Sigmoid colon (tissue), 7 donors: Measurements from ENCODE around the gene ADAM19. TPM values are rescaled to one million over a fixed set of nuclear protein-coding genes. Genes with fewer than 3 reads are reported as not detected.

ENCODE experiments used
- DNase-seq: peaks from one replicate; pipeline ENCODE4 v3.0.0-alpha.2; 2019
- H3K27ac ChIP-seq, 4 donors: fragments of 200-600 bp; sonication (generic); one replicate each; pipeline ENCODE4 v1.5.1; 2016 to 2019; ENCODE audit warnings: mild to moderate bottlenecking in 1 of 4
- H3K27me3 ChIP-seq, 3 donors: fragments of 200-600 bp; sonication (generic); one replicate each; pipeline ENCODE4 v1.5.1; 2019; ENCODE audit warnings: mild to moderate bottlenecking in 1 of 3
- H3K36me3 ChIP-seq, 4 donors: fragments of 200-600 bp; sonication (generic); one replicate each; pipeline ENCODE4 v1.5.1; 2016 to 2019
- H3K4me1 ChIP-seq, 4 donors: fragments of 200-600 bp; sonication (generic); one replicate each; pipeline ENCODE4 v1.5.1; 2017 to 2019
- H3K4me3 ChIP-seq, 4 donors: fragments of 200-600 bp; sonication (generic); one replicate each; pipeline ENCODE4 v1.5.1; 2017 to 2019; ENCODE audit warnings: mild to moderate bottlenecking in 2 of 4, moderate library complexity in 1 of 4
- H3K9me3 ChIP-seq, 4 donors: fragments of 200-600 bp in 3 of 4; sonication (generic) in 3 of 4; one replicate each; pipeline versions ENCODE4 v1.5.1 to v1.6.1; 2013 to 2019
- EP300 ChIP-seq, 4 donors: sonication (generic); formaldehyde crosslinking; IDR thresholded peaks; one replicate each; pipeline ENCODE4 v1.6.1; 2017; ENCODE audit warnings: antibody characterized with exemption in 4 of 4
- POLR2A ChIP-seq, 2 donors: fragments of 450-650 bp; IDR thresholded peaks; one replicate each; pipeline ENCODE4 v1.6.1; 2016; ENCODE audit warnings: antibody characterized with exemption in 2 of 2, mild to moderate bottlenecking in 2 of 2, moderate library complexity in 2 of 2
- POLR2AphosphoS5 ChIP-seq, 4 donors: sonication (generic); formaldehyde crosslinking; IDR thresholded peaks; one replicate each; pipeline ENCODE4 v1.6.1; 2017; ENCODE audit warnings: antibody characterized with exemption in 4 of 4
- WGBS, 2 donors: extraction: QIAGEN DNeasy Blood & Tissue Kit; methylation state at CpG; one replicate each; pipeline ENCODE4 v1.1.7; 2013; 5-methylcytosine and 5-hydroxymethylcytosine counted together
- intact Hi-C: fragments of 100-400 bp; cut with DNase I; formaldehyde crosslinking; loops from one replicate; pipeline ENCODE4 v1.15.1; 2023
- polyA plus RNA-seq, 3 donors: library from polyadenylated mRNA; stranded (reverse); fragments of 200-250 nt; gene quantifications; one replicate each; pipeline ENCODE4 v1.2.3, GENCODE V29; 2013
- total RNA-seq, 4 donors: library from RNA; depleted of rRNA; stranded (reverse); fragments of >200 nt; gene quantifications; one replicate each; pipeline ENCODE4 v1.1.0, GENCODE V29; 2016
- TF ChIP-seq, protein P1 (sequence below), 4 experiments: fragments of 450-650 bp in 3 of 4; fragments of 200-600 bp in 1 of 4; IDR thresholded peaks; one replicate each; pipeline ENCODE4 v1.5.1; 2016 to 2019; ENCODE audit warnings: antibody characterized with exemption in 4 of 4, mild to moderate bottlenecking in 3 of 4, moderate library complexity in 2 of 4
- donor health status: healthy with polysubstance abuse.
- donor health status: Bipolar disorder and iron deficiency.
- donor health status: healthy.

ADAM19 gene
- total and polyA plus RNA-seq, 7 donors = 1.2 to 53.2 (median 18.8) TPM

DNA sequence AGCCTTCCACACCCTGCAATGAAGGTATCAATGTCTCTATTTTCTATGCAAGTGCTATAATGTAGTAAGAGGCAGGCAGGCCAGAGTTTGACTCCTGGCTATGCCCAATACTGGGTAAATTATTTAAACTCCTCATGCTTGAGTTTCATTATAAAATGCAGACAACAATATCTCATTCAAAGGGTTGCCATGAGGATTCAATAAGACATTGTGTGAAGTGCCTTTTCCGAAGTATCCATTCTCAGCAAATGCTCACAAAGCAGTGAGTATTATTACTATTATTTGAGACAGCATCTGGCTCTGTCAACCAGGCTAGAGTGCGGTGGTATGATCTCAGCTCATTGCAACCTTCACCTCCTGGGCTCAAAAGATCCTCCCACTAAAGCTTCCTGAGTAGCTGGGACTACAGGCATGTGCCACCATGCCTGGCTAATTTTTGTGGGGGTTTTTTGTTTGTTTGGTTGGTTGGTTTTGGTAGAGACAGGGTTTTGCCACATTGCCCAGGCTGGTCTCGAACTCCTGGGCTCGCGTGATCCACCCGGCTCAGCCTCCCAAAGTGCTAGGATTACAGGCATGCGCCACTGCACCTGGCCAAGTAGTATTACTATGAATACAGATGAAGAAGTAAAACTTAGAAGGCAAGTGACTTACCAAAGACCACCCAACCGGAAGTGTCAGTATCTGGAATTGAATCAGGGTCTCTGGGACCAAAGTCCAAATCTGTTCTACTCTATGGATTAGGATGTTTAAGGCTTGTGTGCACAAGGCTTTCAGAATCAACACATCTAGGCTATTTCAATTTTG is 18.8 kb downstream of the ADAM19 start:
- Histone ChIP-seq H3K4me1 (peaks cover 0 to 71% (median 64%) of the 10 kb centered on the region in 4 donors), H3K27me3 (no peaks in the 10 kb centered on the region), H3K27ac (peak overlapping the region; percentile 62 to 95 (median 88)), H3K9me3 (no peaks in the 10 kb centered on the region), H3K36me3 (no peaks in the 10 kb centered on the region), H3K4me3 (no peak overlapping the region)
- TF ChIP-seq POLR2AphosphoS5 (IDR thresholded peaks at IDR 0.05) (no peak), EP300 (IDR thresholded peaks at IDR 0.05) (no peak), POLR2A (IDR thresholded peaks at IDR 0.05) (no peak)
- TF ChIP-seq, protein P1, sequence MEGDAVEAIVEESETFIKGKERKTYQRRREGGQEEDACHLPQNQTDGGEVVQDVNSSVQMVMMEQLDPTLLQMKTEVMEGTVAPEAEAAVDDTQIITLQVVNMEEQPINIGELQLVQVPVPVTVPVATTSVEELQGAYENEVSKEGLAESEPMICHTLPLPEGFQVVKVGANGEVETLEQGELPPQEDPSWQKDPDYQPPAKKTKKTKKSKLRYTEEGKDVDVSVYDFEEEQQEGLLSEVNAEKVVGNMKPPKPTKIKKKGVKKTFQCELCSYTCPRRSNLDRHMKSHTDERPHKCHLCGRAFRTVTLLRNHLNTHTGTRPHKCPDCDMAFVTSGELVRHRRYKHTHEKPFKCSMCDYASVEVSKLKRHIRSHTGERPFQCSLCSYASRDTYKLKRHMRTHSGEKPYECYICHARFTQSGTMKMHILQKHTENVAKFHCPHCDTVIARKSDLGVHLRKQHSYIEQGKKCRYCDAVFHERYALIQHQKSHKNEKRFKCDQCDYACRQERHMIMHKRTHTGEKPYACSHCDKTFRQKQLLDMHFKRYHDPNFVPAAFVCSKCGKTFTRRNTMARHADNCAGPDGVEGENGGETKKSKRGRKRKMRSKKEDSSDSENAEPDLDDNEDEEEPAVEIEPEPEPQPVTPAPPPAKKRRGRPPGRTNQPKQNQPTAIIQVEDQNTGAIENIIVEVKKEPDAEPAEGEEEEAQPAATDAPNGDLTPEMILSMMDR (IDR thresholded peaks at IDR 0.05) = no peak
- no peak for DNase-seq
- 90 to 95% methylated on average over 8 of the region's 8 CpGs for WGBS, 2 donors
- intact Hi-C loops = no loop called here

DNA sequence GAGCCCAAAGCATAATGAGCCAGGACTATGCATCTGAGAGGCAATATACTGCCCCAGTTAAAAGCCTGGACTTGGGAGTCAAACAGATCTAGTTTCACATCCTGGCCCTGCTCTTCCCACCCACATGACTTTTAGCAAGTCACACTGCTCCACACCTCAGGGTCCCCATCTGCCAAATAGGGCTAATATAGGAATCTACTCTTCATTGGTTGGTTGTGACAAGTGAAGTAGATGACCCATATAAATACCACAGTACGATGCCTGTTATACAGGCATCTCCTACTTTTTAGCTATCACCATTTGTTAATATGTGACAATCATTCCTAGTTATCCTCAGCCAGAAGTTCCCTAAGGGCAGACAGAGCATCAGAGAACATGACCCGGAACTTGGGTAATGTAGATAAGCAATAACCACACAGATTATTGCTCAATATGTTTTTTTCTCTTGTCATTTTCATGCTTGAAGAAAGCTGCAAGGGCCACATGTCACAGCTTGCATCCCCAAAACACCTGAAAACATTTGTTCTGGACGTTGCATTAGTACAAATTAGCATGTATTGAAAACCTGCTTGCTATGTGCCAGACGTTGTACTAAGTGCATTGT is 20.4 kb downstream of the ADAM19 start:
- TF ChIP-seq EP300 (IDR thresholded peaks at IDR 0.05) (no peak), POLR2A (IDR thresholded peaks at IDR 0.05) (no peak), POLR2AphosphoS5 (IDR thresholded peaks at IDR 0.05) (no peak)
- TF ChIP-seq, protein P1 (IDR thresholded peaks at IDR 0.05) = no peak
- Histone ChIP-seq H3K9me3 (no peaks in the 10 kb centered on the region), H3K27me3 (no peaks in the 10 kb centered on the region), H3K4me1 (peaks cover 0 to 67% (median 53%) of the 10 kb centered on the region in 4 donors), H3K4me3 (no peak overlapping the region), H3K27ac (peak overlapping the region; percentile 54 to 95 (median 74)), H3K36me3 (no peaks in the 10 kb centered on the region)
- 67 to 69% methylated on average over 4 of the region's 4 CpGs for WGBS, 2 donors
- DNase-seq = no peak
- intact Hi-C loops = no loop called here

DNA sequence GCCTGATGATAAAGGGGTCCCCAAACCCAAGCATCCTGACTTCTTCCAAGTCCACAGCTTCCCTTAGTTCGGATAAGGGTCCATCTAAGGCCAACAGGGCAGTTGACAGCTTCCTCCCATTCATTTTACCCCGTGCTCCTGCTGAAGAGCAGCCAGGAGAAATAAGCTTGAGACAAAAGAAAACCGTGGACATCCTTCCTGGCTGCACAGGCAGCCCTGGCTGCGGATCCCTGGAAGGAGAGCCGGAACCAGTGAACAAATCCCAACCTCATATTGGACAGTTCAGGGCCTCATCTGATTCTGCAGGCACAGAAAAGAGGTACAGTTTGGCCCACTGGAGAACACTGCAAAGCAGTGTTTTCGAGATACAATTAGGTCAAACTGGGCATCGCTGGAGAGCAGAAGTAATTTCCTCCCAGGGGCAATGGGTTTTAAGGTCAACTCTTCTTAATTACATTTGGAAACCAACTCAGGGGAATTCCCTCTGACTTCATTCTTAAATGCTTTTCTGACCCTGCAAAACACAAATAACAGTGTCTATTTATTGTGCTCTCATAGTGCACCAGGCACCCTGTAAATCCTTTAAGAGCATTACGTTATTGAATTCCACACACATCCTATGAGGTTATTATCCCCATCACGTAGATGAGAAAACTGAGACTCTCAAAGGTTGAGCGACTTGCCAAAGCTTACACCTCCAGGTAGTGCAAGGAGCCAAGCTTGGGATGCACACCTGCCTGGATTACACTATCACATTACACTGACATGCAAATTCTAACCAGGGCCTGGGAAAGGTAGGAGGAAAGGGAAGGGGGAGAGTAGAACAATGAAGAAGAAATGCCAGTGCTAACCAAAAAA is 21.2 kb downstream of the ADAM19 start:
- peak in 1 of 4 donors; percentile 15 for TF ChIP-seq POLR2AphosphoS5 (IDR thresholded peaks at IDR 0.05)
- no peak for TF ChIP-seq POLR2A (IDR thresholded peaks at IDR 0.05)
- intact Hi-C loops = no loop called here
- no peaks in the 10 kb centered on the region for H3K9me3 ChIP-seq
- peaks cover 0 to 69% (median 56%) of the 10 kb centered on the region in 4 donors for H3K4me1 ChIP-seq
- H3K4me3 ChIP-seq = no peak overlapping the region
- H3K27ac ChIP-seq = peak overlapping the region; percentile 54 to 95 (median 74)
- no peak for DNase-seq
- no peaks in the 10 kb centered on the region for H3K27me3 ChIP-seq
- 68 to 77% methylated on average over 10 of the region's 10 CpGs for WGBS, 2 donors
- no peaks in the 10 kb centered on the region for H3K36me3 ChIP-seq

DNA sequence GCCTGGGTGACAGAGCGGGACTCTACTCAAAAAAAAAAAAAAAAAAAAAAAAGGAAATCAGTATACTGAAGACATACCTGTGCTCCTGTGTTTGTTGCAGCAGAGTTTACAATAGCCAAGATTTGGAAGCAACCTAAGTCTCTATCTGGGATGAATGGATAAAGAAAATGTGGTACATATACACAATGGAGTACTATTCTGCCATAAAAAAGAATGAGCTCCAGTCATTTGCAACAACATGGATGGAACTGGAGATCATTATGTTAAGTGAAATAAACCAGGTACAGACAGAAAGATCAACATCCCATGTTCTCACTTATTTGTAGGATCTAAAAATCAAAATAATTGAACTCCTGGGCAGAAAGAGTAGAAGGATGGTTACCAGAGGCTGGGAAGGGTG is 22.9 kb downstream of the ADAM19 start:
- H3K4me1 ChIP-seq = peaks cover 0 to 69% (median 56%) of the 10 kb centered on the region in 4 donors
- no peaks in the 10 kb centered on the region for H3K36me3 ChIP-seq
- 88 to 100% methylated on average over 1 of the region's 1 CpG for WGBS, 2 donors
- H3K27me3 ChIP-seq = no peaks in the 10 kb centered on the region
- peak overlapping the region in 2 of 4 donors; percentile 93 to 95 for H3K27ac ChIP-seq
- intact Hi-C loops = no loop called here
- TF ChIP-seq POLR2AphosphoS5 (IDR thresholded peaks at IDR 0.05) = no peak
- TF ChIP-seq EP300 (IDR thresholded peaks at IDR 0.05) = no peak
- TF ChIP-seq POLR2A (IDR thresholded peaks at IDR 0.05) = no peak
- H3K4me3 ChIP-seq = no peak overlapping the region
- H3K9me3 ChIP-seq = no peaks in the 10 kb centered on the region
- DNase-seq = no peak

DNA sequence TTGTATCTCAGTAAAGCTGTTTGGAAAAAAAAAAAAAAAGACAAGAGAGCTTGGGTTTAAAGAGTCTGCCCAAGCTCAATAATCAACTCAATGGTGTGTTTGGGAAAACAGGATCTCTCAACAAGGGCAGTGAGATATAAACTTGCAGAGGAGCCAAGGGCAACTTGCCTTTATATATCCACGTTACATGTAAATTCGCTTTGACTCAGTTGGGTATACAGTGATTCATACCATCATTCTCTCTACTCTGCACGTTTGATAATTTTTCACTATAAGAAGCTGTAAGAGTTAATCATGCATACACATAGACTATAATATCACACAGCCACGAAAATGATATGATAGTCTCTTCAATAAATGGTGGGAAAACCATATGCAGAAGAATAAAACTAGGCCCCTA is 24.9 kb downstream of the ADAM19 start:
- no peak overlapping the region for H3K4me3 ChIP-seq
- intact Hi-C loops = no loop called here
- H3K36me3 ChIP-seq = no peaks in the 10 kb centered on the region
- no peak for DNase-seq
- no peaks in the 10 kb centered on the region for H3K9me3 ChIP-seq
- no peaks in the 10 kb centered on the region for H3K27me3 ChIP-seq
- TF ChIP-seq, protein P1 (IDR thresholded peaks at IDR 0.05) = no peak
- TF ChIP-seq POLR2AphosphoS5 (IDR thresholded peaks at IDR 0.05) = no peak
- no peak for TF ChIP-seq POLR2A (IDR thresholded peaks at IDR 0.05)
- no peak for TF ChIP-seq EP300 (IDR thresholded peaks at IDR 0.05)
- H3K27ac ChIP-seq = peak overlapping the region; percentile 36 to 95 (median 86)
- WGBS, 2 donors = 72 to 73% methylated on average over 4 of the region's 4 CpGs
- peaks cover 0 to 81% (median 72%) of the 10 kb centered on the region in 4 donors for H3K4me1 ChIP-seq
